ENCODE results near the gene PSMC4.

Gene PSMC4

DNA sequence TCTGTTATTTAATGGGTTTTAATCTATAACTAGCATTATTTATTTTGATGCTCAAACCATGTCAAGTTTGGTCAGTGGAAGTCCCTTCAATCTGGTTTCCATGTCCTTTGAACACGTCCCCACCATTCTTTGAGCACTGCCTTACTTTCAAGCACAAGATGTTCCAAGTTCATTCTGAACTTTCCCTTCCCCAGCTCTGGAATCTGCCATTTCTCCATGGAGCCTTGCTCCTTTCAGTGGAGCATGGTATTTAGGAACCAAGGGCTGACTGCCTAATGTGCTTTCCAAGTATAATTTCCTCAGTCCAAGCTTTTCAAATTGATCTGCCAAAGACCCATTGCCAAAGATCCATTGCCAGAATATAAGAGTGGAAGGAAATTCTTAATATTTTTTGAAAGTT, 24.8 kb downstream of the PSMC4 start:
- no peak for DNase-seq

DNA sequence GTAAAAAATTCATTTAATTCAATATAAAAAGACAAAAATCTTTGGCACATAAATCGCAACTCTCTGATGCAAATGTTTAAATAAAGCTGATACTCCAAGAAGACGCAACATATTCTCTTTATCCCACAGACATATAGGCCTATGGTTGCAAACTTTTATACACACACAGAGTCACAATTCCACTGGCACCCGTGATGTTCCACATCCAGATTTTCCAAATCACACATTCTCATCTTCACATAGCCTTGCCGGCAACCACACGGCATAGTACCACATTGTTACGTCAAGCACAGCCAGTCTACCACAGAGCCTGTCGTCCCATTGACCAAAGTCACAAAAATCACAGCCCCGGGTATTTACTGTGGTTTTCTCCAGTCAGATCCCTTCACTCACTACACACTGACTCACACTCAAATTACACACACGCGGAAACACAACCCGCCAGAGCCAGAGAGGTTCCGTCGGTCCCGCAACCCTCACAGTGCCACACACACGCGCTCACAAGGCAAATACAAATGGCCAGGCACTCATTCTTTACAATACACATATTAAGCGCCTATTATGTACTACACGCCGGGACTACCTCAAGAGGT, 25.3 kb downstream of the PSMC4 start:
- no peak for DNase-seq

DNA sequence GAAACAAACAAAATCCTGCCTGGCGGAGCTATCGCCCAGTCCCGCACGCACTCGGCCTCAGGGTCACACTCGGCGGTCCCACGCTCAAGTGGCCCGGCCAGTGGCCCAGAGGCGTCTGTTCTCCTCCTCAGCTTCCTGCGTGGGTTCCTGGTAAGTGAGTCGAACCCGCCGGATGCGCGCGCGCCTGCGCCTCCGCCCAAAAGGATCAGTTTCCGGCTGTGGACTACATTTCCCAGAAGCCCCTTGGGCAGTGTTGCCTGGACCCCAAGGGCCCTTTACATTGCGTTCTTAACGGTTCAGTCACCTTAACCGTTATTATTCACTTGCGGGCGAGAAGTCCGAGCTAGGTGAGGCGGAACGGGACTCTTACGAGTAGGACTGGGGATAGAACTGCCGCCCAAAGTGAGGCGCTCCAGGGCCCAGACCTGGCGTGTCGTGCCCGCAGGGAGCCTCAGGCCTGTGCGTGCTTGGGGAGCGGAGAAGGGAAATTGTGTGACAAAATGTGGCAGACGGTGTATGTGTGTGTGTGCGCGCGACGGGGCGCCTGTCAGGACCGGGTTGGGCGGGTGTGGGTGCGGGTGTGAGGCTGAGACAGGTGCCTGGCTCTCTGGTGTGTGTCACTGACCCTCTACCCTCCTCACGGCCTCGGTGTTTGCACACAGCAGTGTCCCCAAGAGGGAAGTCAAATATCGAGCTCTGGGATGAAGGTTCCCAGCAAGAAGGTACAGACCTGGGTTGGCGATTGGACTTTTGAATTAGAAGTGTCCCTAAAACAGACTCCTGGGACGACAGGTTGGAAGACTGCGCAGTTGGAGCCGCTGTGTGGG, 26.1 kb downstream of the PSMC4 start, which contains the start of gene ZNF546:
TSS of gene ZNF546 (plus strand) at position 250 of the 827 bp plus-strand sequence. CDS start 1,267 bp downstream, outside the sequence.
- peak; percentile 87 for DNase-seq

DNA sequence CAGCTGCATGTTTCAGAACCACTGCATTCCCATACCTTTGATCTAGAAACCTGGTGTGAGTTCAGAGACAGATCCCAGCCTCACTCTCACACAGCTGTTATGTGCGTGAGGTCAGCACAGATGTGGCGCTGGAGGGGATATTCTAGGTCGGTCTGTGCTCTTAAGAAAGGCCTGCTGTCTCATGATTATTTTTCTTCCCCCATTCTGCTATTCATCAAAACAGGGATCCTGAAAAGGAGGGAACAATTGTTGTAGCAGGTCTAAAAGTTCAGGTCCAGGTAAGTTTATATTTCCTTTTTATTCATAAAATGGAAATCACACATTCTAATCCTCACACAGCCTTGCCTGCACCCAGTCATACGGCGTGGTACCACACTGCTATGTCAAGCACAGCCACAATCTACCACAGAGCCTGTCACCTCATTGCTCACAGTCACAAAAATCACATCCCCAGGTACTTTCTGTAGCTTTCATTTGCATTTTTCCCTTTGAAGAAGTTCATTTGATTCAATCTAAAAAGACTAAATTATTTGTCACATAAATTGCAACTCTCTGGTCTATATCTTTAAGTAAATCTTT, 26.8 kb downstream of the PSMC4 start:
- DNase-seq, result no peak

DNA sequence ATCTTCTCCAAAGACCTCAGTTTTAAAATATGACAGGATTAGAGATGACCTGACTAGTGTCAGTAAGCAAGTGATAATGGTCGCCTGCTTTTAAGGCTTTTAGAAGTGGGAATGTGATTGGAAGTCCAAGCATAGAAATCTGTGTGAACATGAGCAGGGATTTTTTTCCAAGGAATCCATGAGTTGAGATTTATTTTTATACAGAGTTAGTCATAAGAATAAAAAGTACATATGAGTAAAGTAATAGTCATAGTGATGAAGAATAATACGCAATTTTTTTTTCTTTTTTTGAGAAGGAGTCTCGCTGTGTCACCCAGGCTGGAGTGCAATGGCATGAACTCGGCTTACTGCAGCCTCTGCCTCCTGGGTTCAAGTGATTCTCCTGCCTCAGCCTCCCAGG, 27.5 kb downstream of the PSMC4 start:
- no peak for DNase-seq

DNA sequence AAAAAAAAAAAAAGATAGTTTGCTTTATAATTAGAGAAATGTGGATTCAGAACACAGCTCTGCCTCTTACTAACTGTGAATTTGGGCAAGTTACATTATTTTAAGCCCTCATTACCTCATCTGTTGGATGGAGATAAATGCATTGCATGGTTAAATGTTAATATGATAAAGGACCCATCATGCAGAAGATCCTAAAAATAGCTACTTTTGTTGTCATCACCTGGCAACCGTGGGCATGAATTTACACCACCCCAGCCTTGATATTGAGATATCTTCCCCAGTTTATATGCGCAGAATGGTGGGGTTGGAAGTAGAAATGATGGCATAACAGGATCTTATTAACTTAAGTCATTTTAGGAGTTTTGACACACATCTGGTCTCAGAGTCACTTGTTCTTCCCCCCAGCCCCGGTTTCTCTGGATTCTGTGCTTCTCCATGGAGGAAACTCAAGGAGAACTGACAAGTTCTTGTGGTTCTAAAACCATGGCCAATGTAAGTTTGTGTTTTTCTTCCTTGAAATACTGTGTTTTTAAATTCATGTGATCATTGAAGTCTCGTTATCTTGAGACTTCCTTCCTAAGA, 34.8 kb downstream of the PSMC4 start:
- DNase-seq, result no peak

DNA sequence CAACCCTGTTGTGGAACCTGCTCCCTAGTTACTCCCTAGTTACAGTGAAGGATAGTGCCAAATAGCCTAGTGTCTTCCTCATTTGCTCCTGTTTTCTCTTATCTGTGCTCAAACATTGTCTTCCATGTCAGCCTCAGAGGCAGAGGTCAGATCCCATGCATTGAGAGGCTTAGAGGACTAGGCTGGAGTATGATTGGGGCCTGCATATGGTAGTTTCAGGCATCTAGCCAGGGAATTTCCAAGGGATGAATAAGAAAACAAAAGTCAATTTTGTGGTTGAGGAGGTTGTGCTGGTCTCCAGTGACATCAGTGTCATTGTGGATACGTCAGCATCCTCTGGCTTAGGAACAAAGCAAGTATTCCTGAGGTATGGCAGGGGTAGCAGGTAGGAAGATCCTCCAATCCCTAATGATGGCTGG, 35.3 kb downstream of the PSMC4 start:
- DNase-seq, result no peak

DNA sequence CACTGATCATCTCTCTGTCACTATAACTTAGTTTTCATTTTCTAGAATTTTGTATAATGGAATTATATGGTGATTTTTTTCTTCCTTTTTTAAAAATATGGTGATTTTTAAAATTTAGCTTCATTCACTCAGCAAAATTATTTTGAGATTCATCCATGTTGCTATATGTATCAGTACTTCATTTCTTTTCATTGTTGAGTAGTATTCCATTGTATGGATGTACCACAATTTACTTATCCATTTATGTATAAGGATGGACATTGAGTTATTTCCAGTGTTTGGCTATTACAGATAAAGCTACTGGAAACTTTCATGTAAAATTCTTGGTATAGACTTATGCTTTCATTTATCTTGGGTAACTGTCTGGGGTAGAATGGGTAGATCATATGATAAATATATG, 38.7 kb downstream of the PSMC4 start:
- no peak for DNase-seq

DNA sequence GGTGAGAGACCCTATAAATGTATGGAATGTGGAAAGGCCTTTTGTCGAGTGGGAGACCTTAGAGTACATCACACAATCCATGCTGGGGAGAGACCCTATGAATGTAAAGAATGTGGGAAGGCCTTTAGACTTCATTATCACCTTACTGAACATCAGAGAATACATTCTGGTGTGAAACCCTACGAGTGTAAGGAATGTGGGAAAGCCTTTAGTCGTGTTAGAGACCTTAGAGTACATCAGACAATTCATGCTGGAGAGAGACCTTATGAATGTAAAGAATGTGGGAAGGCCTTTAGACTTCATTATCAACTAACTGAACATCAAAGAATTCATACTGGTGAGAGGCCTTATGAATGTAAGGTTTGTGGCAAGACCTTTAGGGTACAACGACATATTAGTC, 43.0 kb downstream of the PSMC4 start:
- no peak for DNase-seq

DNA sequence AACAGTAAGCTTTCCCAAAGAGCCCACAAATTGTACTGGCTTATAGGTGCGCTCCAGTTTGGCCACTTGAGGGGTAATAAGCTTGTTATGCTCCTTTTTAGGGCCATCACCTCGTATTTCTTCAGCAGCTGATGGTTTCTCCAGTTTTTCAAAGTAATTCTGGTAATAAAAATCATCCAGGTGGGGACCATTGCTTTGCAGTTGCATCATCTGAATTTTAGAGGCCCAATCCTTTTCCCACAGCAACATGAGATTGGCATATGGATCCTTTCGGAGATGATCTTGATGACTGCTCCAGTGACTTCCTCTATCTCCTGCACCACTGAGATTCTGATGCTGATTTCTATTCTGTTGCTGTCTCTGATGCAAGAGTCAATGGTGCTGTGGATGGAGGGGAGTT, 53.0 kb downstream of the PSMC4 start:
- no peak for DNase-seq

DNA sequence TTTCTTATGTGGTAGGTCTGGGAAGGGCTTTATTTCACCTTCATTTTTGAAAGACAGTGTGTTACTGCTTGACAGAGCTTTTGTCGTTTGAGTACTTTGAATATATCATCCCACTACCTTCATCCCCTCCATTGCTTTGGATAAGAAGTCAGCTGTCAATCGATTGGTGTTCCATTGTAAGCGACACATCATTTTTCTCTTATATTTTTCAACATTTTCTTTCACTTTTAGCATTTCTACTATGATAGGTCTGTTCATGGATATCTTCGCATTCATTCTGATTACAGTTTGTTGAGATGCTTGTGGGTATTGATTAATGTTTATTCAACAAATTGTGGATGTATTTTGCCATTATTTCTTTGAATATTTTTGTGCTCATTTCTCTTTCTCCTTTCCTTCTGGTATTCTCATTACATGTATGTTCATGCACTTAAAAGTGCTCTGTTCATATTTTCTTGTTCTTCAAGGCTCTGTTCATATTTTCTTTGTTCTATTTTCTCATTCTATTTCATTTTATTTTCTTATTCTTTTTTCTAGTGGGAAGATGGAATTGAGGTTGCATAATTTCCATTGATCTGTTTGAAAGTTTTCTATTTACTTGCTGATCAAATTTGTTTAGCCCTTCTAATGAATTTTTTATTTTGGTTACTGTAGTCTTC, 55.1 kb downstream of the PSMC4 start:
- no peak for DNase-seq

DNA sequence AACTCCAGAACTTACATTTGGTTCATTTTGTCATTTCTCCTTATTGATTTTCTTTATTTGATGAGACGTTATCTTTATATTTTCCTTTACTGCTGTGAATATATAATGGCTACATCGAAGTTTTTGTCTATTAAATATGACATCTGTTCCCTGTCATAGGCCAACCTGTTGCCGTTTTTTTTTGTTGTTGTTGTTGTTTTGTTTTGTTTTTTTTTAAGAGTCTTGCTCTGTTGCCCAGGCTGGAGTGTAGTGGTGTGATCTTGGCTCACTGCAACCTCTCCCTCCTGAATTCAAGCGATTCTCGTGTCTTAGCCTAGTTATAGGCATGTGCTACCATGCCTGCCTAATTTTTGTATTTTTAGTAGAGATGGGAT, 55.6 kb downstream of the PSMC4 start:
- DNase-seq, result no peak

All from activated T-cell treated with anti-CD3 and anti-CD28 coated beads for 4 hours (primary cell).